Cardiac fibroblast (primary cell): ENCODE data around the gene PACSIN2.
"Not testable (repeated sequence)": the region's sequence is repeated elsewhere in the genome, so short reads cannot be mapped to it uniquely, and the experiment has no call there.

Source experiments
- DNase-seq, 2 donors: peaks; one replicate each; pipeline versions ENCODE4 v3.0.0 to v3.0.0-alpha.2; 2010; ENCODE audit warnings: low read depth in 2 of 2
- H3K4me3 ChIP-seq, 2 donors: replicated peaks in 1 of 2; 1 replicate in 1 of 2; 2 replicates in 1 of 2; pipeline ENCODE4 v1.5.1; 2011; ENCODE audit warnings: low read depth in 2 of 2, low read length in 2 of 2, mild to moderate bottlenecking in 2 of 2, moderate library complexity in 1 of 2
- TF ChIP-seq, protein P1 (sequence below): IDR thresholded peaks from one replicate; pipeline ENCODE4 v1.5.1; 2011; ENCODE audit warnings: low read depth, mild to moderate bottlenecking, low read length, inconsistent platforms

PACSIN2 gene

DNA sequence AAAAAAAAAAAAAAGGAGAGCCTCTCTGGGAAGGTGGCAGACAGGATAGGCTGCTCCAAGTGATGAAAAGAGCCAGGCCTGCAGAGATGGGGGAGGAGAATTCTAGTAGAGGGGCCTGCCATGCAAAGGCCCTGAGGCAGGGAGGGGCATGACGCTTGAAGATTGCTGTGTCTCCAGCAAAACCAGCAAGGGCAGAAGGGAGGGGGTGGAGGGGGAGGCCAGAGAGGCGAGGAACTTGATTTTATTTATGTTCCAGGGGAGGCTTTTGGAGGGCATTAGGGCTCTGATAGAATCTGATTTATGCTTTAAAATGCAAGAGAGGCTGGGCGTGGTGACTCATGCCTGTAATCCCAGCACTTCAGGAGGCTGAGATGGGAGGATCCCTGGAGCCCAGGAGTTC lies 16.7 kb upstream of the PACSIN2 start:
- TF ChIP-seq, protein P1, sequence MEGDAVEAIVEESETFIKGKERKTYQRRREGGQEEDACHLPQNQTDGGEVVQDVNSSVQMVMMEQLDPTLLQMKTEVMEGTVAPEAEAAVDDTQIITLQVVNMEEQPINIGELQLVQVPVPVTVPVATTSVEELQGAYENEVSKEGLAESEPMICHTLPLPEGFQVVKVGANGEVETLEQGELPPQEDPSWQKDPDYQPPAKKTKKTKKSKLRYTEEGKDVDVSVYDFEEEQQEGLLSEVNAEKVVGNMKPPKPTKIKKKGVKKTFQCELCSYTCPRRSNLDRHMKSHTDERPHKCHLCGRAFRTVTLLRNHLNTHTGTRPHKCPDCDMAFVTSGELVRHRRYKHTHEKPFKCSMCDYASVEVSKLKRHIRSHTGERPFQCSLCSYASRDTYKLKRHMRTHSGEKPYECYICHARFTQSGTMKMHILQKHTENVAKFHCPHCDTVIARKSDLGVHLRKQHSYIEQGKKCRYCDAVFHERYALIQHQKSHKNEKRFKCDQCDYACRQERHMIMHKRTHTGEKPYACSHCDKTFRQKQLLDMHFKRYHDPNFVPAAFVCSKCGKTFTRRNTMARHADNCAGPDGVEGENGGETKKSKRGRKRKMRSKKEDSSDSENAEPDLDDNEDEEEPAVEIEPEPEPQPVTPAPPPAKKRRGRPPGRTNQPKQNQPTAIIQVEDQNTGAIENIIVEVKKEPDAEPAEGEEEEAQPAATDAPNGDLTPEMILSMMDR: no peak
- DNase-seq: no peak
- no peak overlapping the region for H3K4me3 ChIP-seq

DNA sequence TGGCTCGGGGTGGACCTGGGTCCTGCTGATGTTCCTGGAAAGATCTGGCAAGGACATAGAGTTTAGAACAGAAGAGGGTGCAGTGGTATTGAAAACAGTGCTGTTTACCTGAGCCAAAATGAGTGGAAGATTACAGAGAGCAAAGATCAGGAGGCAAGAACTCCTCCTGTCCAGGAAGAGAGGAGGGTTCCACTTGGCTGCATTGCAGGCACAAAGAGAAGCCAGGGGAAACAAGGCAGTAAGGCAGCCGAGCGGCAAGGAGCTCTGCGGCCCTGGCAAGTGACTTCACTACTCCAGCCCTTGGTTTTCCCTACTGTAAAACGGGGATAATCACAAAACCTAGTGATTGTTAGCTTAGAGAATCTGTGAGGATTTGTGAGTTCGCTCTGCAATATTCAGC lies 3.7 kb upstream of the PACSIN2 start:
- H3K4me3 ChIP-seq: no peak overlapping the region
- DNase-seq: no peak
- TF ChIP-seq, protein P1: no peak

DNA sequence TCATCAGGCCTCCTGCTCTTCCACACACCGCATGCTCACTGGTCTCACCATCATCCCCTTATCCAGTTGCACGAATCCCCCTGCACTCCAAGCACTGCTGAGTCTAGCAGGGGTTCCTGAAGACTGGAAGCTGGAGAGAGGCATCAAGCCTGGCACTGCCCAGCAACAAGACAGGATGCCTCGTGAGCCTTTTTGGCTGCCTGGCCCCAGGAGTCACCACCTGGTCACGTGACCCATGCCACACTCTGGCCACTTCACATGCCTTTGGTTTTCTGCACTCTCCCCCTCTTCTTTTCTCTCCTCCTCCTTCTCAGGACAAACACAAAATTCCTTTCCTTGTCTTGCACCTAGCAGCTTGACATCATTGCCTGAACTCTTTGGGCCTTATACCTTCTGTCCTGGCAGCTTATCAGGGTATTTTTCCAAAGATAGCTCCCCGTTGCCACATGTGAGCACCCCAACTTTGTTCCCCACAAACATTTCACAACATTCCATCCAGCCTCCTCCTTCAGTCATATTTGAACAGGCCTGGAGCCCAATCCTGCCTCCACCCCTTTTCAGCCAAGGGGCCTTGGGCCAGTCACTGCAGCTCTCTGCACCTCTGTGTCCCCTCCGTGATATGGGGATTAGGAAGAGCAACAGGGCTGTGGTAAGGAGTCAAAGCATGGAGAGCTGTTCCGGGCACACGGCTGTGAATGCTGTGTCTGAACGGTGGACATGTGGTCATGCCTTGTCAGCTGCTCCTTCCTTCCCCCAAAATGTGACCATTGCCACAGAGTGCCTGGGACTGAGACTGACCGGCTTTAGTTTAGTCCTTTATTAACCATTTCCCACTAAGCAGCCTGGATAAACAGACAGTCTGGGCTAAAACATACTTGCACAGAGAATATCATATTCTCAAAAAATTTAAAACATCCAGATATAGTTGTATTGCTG lies 2.8 kb upstream of the PACSIN2 start:
- TF ChIP-seq, protein P1: no peak
- no peak overlapping the region for H3K4me3 ChIP-seq
- DNase-seq: no peak

DNA sequence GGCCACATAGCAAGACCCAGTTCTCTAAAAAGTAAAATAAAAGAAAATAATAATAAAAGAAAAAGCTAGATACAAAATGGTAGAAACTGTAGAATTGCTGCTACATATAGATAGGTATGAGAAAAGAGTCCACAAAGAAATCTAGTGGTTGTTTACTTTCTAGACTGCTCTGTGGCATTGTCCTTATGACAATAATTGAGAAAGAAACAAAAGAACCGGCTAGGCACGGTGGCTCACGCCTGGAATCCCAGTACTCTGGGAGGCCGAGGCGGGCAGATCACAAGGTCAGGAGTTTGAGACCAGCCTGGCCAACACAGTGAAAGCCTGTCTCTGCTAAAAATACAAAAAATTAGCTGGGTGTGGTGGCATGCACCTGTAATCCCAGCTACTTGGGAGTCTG lies 1.2 kb upstream of the PACSIN2 start:
- H3K4me3 ChIP-seq, DNase-seq: not testable (repeated sequence)

DNA sequence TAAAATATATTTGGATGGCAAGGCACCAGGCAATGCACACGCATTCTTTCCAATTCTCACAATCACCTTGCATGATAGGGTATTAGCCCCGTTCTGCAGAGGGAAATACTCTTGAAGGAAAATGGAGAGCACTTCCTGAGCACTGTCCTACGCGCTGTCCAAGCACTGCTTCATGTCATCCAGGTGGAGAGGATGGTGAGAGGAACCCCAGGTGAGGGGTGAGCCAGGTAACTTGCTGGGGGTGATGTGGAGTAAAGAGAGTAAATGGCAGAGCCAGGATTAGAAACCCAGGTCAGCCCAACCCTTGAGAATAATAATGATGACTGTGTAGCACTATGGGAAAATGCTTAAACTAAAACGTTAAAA lies 711 bp upstream of the PACSIN2 start:
- H3K4me3 ChIP-seq: peak overlapping the region; percentile 63 to 66
- TF ChIP-seq, protein P1: no peak
- no peak for DNase-seq

DNA sequence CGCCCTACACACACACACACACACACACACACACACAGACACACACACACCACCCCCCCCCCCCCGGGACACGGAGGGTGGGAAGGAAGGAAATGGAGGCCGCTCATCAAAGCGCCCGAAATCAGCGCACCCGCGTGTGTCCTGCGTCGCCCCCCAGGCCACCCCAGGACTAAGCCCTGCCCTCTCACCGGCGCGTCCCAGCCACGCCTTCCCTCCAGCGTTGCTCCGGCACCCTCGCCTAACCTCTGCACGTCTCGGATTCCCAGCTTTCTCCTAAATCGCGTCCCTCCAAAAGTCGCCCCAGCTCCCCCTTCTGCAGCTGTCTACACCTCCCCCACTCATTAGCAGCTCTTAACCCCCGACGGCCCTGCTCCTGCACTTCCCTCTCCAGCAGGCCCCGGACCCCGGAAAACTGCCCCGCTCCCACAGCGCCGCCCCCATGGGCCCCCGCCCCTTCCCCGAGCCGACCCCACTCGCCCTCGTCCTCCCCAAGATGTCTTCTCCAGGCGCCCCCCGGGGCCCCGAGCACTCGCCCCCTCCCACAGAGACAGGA lies 557 bp downstream of the PACSIN2 start:
- DNase-seq: peak in 1 of 2 donors; percentile 35
- TF ChIP-seq, protein P1: no peak
- H3K4me3 ChIP-seq: peak overlapping the region; percentile 85 to 90
